BJ (cell line): ENCODE data around the gene FBXW9. TPM values are rescaled to one million over a fixed set of nuclear protein-coding genes. Genes with fewer than 3 reads are reported as not detected.
A peak's percentile ranks its signal among the peaks of the same experiment; 100 is the strongest.
"Not testable (repeated sequence)": the region's sequence is repeated elsewhere in the genome, so short reads cannot be mapped to it uniquely, and the experiment has no call there.

Experiments
- CTCF ChIA-PET: fragments of 350-600 bp; formaldehyde crosslinking; extraction: SDS; loops from one replicate; lab custom pipeline; 2021; ENCODE audit warnings: antibody characterized with exemption, inconsistent platforms; lab: Yijun Ruan, JAX
- POLR2A ChIA-PET: fragments of 300-600 bp; sonication (Branson Sonifier 250); formaldehyde crosslinking; extraction: SDS; loops from one replicate; lab custom pipeline; 2021; ENCODE audit warnings: antibody characterized with exemption; lab: Charles Lee
- DNase-seq: peaks from one replicate; pipeline ENCODE4 v3.0.0-alpha.2; 2011; ENCODE audit warnings: low read depth
- H3K27me3 ChIP-seq: 2 replicates; pipeline ENCODE4 v1.6.0; 2011; ENCODE audit warnings: low read length; ENCODE audit not compliant: control insufficient read depth, insufficient read depth
- H3K36me3 ChIP-seq: 2 replicates; pipeline ENCODE4 v1.5.1; 2011; ENCODE audit warnings: low read length; ENCODE audit not compliant: control insufficient read depth, insufficient read depth
- H3K4me3 ChIP-seq: 2 replicates; pipeline ENCODE4 v1.5.1; 2011; ENCODE audit warnings: low read depth, mild to moderate bottlenecking, control low read depth, low read length
- CTCF ChIP-seq: IDR thresholded peaks from 2 replicates; pipeline ENCODE4 v1.5.1; 2011; ENCODE audit warnings: low read depth, mild to moderate bottlenecking, control low read depth, inconsistent platforms, low read length, moderate library complexity; ENCODE audit not compliant: insufficient read depth
- polyA plus RNA-seq: library from polyadenylated mRNA; depleted of rRNA; stranded (reverse); fragments of >200 nt; gene quantifications from 2 replicates; pipeline ENCODE4 v1.2.3, GENCODE V29; 2011

FBXW9 gene
- polyA plus RNA-seq, 1 experiment = 13.6 TPM

- Histone ChIP-seq H3K36me3 (peaks cover 13% of the 10 kb centered on the region), H3K4me3 (peak overlapping the region; percentile 67), H3K27me3 (no peaks in the 10 kb centered on the region)
- ChIA-PET CTCF (interaction anchor here (0.6 to 4.8 kb wide), 10 partner anchors 10 to 127 kb away, joined by 3 to 21 read pairs (median 4); no protein-coding TSS in a partner anchor), POLR2A (no interaction called here)
- no peak for TF ChIP-seq CTCF
- no peak for DNase-seq
Observed at GRCh38 chr19:12720851-12721655, 24.6 kb upstream of the FBXW9 start.

GRCh38 chr19:12720296-12720695 lies 23.9 kb upstream of the FBXW9 start:
- no peak for DNase-seq
- CTCF ChIA-PET = interaction anchor here (1.2 to 4.8 kb wide), 4 partner anchors 37 to 128 kb away, joined by 4 to 21 read pairs (median 13); no protein-coding TSS in a partner anchor
- Histone ChIP-seq H3K4me3 (peak overlapping the region; percentile 67), H3K27me3 (no peaks in the 10 kb centered on the region), H3K36me3 (peaks cover 17% of the 10 kb centered on the region)
- TF ChIP-seq CTCF = no peak
- POLR2A ChIA-PET = no interaction called here

GRCh38 chr19:12715929-12716328 lies 19.5 kb upstream of the FBXW9 start:
- Histone ChIP-seq H3K36me3 (peaks cover 43% of the 10 kb centered on the region), H3K4me3 (no peak overlapping the region), H3K27me3 (no peaks in the 10 kb centered on the region)
- no peak for DNase-seq
- TF ChIP-seq CTCF = no peak
- POLR2A ChIA-PET = no interaction called here
- CTCF ChIA-PET = interaction anchor here (0.8 to 3.7 kb wide), 4 partner anchors 21 to 131 kb away, joined by 3 to 22 read pairs (median 6); partner anchors contain the start of gene GET3

GRCh38 chr19:12715102-12715501 lies 18.7 kb upstream of the FBXW9 start:
- Histone ChIP-seq H3K4me3 (no peak overlapping the region), H3K36me3 (peaks cover 48% of the 10 kb centered on the region), H3K27me3 (no peaks in the 10 kb centered on the region)
- ChIA-PET POLR2A (no interaction called here), CTCF (interaction anchor here (2.3 to 3.7 kb wide), 2 partner anchors 43 to 45 kb away, joined by 7 to 22 read pairs; no protein-coding TSS in a partner anchor)
- DNase-seq = no peak
- TF ChIP-seq CTCF = no peak

- CTCF ChIA-PET = interaction anchor here (0.9 to 1.7 kb wide), 5 partner anchors 10 to 133 kb away, joined by 3 to 7 read pairs (median 4); no protein-coding TSS in a partner anchor
- peaks cover 47% of the 10 kb centered on the region for H3K36me3 ChIP-seq
- DNase-seq, H3K4me3 ChIP-seq, H3K27me3 ChIP-seq, POLR2A ChIA-PET: not testable (repeated sequence)
Observed at GRCh38 chr19:12713304-12713703, 16.9 kb upstream of the FBXW9 start.

GRCh38 chr19:12712077-12712476 lies 15.6 kb upstream of the FBXW9 start:
- peaks cover 46% of the 10 kb centered on the region for H3K36me3 ChIP-seq
- CTCF ChIA-PET = interaction anchor here (2.7 kb wide), 1 partner anchor 135 kb away, joined by 16 read pairs; no protein-coding TSS in a partner anchor
- POLR2A ChIA-PET, H3K4me3 ChIP-seq, DNase-seq, H3K27me3 ChIP-seq: not testable (repeated sequence)
